Measurements from ENCODE around the gene OR10R2.
"Not testable (repeated sequence)": the region's sequence is repeated elsewhere in the genome, so short reads cannot be mapped to it uniquely, and the experiment has no call there.

The OR10R2 gene

GRCh38 chr1:158471920-158472319 lies at the start of gene OR10R2:
Gene OR10R2, plus strand, starts transcription at chr1:158472220. Its CDS starts 106 bp downstream, at chr1:158472326.
- DNase-seq (ENCODE audit: low read depth) = no peak

- DNase-seq (ENCODE audit: low read depth) = no peak
Observed at GRCh38 chr1:158425027-158425426, 47.0 kb upstream of the OR10R2 start.

- no peak for DNase-seq (ENCODE audit: low read depth)
Observed at GRCh38 chr1:158426137-158426536, 45.9 kb upstream of the OR10R2 start, which contains the start of gene OR10K2. Gene OR10K2, minus strand, starts transcription at chr1:158426237. Its CDS starts 5,371 bp downstream, at chr1:158420866.

- not testable (repeated sequence) for DNase-seq (ENCODE audit: low read depth)
Observed at GRCh38 chr1:158430163-158430562, 41.9 kb upstream of the OR10R2 start.

GRCh38 chr1:158434741-158435140 lies 37.3 kb upstream of the OR10R2 start:
- DNase-seq (ENCODE audit: low read depth) = no peak

- DNase-seq (ENCODE audit: low read depth) = no peak
Observed at GRCh38 chr1:158445376-158445775, 26.6 kb upstream of the OR10R2 start.

- no peak for DNase-seq (ENCODE audit: low read depth)
Observed at GRCh38 chr1:158454537-158454936, 17.5 kb upstream of the OR10R2 start.

GRCh38 chr1:158457246-158457645 lies 14.8 kb upstream of the OR10R2 start:
- DNase-seq (ENCODE audit: low read depth) = no peak

GRCh38 chr1:158458263-158458662 lies 13.8 kb upstream of the OR10R2 start:
- DNase-seq (ENCODE audit: low read depth) = no peak

GRCh38 chr1:158461534-158461933 lies 10.5 kb upstream of the OR10R2 start, which contains the start of gene OR10K1:
Gene OR10K1, plus strand, starts transcription at chr1:158461834. Its CDS starts 3,728 bp downstream, at chr1:158465562.
- no peak for DNase-seq (ENCODE audit: low read depth)

GRCh38 chr1:158485455-158485854 lies 13.4 kb downstream of the OR10R2 start:
- DNase-seq (ENCODE audit: low read depth) = no peak

- DNase-seq (ENCODE audit: low read depth) = no peak
Observed at GRCh38 chr1:158491316-158491715, 19.3 kb downstream of the OR10R2 start.

GRCh38 chr1:158493054-158493453 lies 21.0 kb downstream of the OR10R2 start:
- DNase-seq (ENCODE audit: low read depth) = no peak

- DNase-seq (ENCODE audit: low read depth) = no peak
Observed at GRCh38 chr1:158494796-158495195, 22.8 kb downstream of the OR10R2 start.

GRCh38 chr1:158496374-158496773 lies 24.4 kb downstream of the OR10R2 start:
- DNase-seq (ENCODE audit: low read depth) = no peak

GRCh38 chr1:158506369-158506987 lies 34.5 kb downstream of the OR10R2 start:
- peak; percentile 6 for DNase-seq (ENCODE audit: low read depth)

GRCh38 chr1:158507511-158507910 lies 35.5 kb downstream of the OR10R2 start:
- no peak for DNase-seq (ENCODE audit: low read depth)

GRCh38 chr1:158509471-158510156 lies 37.6 kb downstream of the OR10R2 start:
- no peak for DNase-seq (ENCODE audit: low read depth)

GRCh38 chr1:158516966-158517365 lies 44.9 kb downstream of the OR10R2 start:
- DNase-seq (ENCODE audit: low read depth) = no peak

- no peak for DNase-seq (ENCODE audit: low read depth)
Observed at GRCh38 chr1:158520021-158520420, 48.0 kb downstream of the OR10R2 start.

GRCh38 chr1:158520955-158521665 lies 49.1 kb downstream of the OR10R2 start:
- no peak for DNase-seq (ENCODE audit: low read depth)

GRCh38 chr1:158521666-158522058 lies 49.6 kb downstream of the OR10R2 start:
- DNase-seq (ENCODE audit: low read depth) = no peak
